Erythroblast (primary cell): ENCODE data around the gene CCDC187.

Experiments used
- GATA1 ChIP-seq: IDR thresholded peaks from 2 replicates; pipeline ENCODE4 v1.6.1; 2011; ENCODE audit warnings: low read depth, mild to moderate bottlenecking, control low read depth, low read length, moderate library complexity
- POLR2A ChIP-seq: IDR thresholded peaks from 2 replicates; pipeline ENCODE4 v1.6.1; 2011; ENCODE audit warnings: mild to moderate bottlenecking, low read length

DNA sequence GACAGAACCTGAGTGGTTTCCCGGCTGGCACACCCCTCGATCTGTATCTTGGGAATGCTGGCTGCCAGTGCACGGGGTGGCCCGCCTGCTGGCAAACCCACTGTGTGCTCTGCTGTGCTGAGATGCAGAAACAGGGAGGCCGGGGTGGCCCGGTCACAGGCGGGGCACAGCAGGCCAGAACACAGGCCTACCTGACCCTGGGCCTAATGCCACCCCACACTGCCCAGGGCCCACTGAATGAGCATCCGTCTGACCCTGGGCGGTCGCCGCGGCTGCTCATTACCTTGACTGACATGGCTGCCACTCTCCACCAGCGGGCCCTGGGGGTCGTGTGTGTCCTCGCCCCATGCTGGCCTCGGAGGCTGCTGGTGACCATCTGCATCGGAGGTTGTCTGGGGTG, 44.1 kb downstream of the CCDC187 start:
- TF ChIP-seq POLR2A (no peak), GATA1 (no peak)
